Nephron progenitor cell (in vitro differentiated cells): ENCODE results near the gene DGKH.
A peak's percentile ranks its signal among the peaks of the same experiment; 100 is the strongest.

Experiments used
- DNase-seq: peaks from one replicate; pipeline ENCODE4 v3.0.0; 2021
- H3K27ac Mint-ChIP-seq: 2 replicates; pipeline ENCODE4 v1.8.0; 2021; ENCODE audit warnings: mild to moderate bottlenecking, moderate library complexity, mixed read lengths
- H3K27me3 Mint-ChIP-seq: 2 replicates; pipeline ENCODE4 v1.8.0; 2021; ENCODE audit warnings: mild to moderate bottlenecking, low read depth, mixed read lengths; ENCODE audit not compliant: poor library complexity
- H3K36me3 Mint-ChIP-seq: 2 replicates; pipeline ENCODE4 v1.8.0; 2021; ENCODE audit warnings: low read depth, mixed read lengths
- H3K4me1 Mint-ChIP-seq: 2 replicates; pipeline ENCODE4 v1.8.0; 2021; ENCODE audit warnings: mixed read lengths
- H3K4me3 Mint-ChIP-seq: 2 replicates; pipeline ENCODE4 v1.8.0; 2021; ENCODE audit warnings: mild to moderate bottlenecking, moderate library complexity, mixed read lengths
- H3K9me3 Mint-ChIP-seq: 2 replicates; pipeline ENCODE4 v1.8.0; 2021; ENCODE audit warnings: mild to moderate bottlenecking, moderate library complexity, mixed read lengths
- CTCF ChIP-seq: fragments of 200-600 bp; sonication (generic); IDR thresholded peaks from 2 replicates; pipeline ENCODE4 v1.5.0; 2021; ENCODE audit warnings: antibody characterized with exemption

Gene DGKH

GRCh38 chr13:42038661-42039456, 9.6 kb upstream of the DGKH start:
- no peak overlapping the region for H3K27ac Mint-ChIP-seq
- H3K9me3 Mint-ChIP-seq = peaks cover 34% of the 10 kb centered on the region
- H3K27me3 Mint-ChIP-seq = peaks cover 27% of the 10 kb centered on the region
- TF ChIP-seq CTCF = no peak
- DNase-seq = no peak
- no peaks in the 10 kb centered on the region for H3K36me3 Mint-ChIP-seq
- H3K4me3 Mint-ChIP-seq = peak overlapping the region; percentile 90
- H3K4me1 Mint-ChIP-seq = peaks cover 32% of the 10 kb centered on the region

GRCh38 chr13:42039457-42039945, 8.9 kb upstream of the DGKH start:
- peaks cover 32% of the 10 kb centered on the region for H3K4me1 Mint-ChIP-seq
- DNase-seq = no peak
- no peaks in the 10 kb centered on the region for H3K36me3 Mint-ChIP-seq
- peaks cover 31% of the 10 kb centered on the region for H3K9me3 Mint-ChIP-seq
- peak overlapping the region; percentile 90 for H3K4me3 Mint-ChIP-seq
- H3K27me3 Mint-ChIP-seq = peaks cover 33% of the 10 kb centered on the region
- H3K27ac Mint-ChIP-seq = peak overlapping the region; percentile 67
- no peak for TF ChIP-seq CTCF

- peaks cover 32% of the 10 kb centered on the region for H3K4me1 Mint-ChIP-seq
- no peak for TF ChIP-seq CTCF
- H3K9me3 Mint-ChIP-seq = peaks cover 24% of the 10 kb centered on the region
- H3K4me3 Mint-ChIP-seq = peak overlapping the region; percentile 90
- H3K27me3 Mint-ChIP-seq = peaks cover 32% of the 10 kb centered on the region
- no peaks in the 10 kb centered on the region for H3K36me3 Mint-ChIP-seq
- H3K27ac Mint-ChIP-seq = peak overlapping the region; percentile 67
- DNase-seq = peak; percentile 88
Observed at GRCh38 chr13:42039946-42040729, 8.3 kb upstream of the DGKH start.

GRCh38 chr13:42040730-42041010, 7.8 kb upstream of the DGKH start:
- H3K4me1 Mint-ChIP-seq = peaks cover 32% of the 10 kb centered on the region
- no peaks in the 10 kb centered on the region for H3K36me3 Mint-ChIP-seq
- TF ChIP-seq CTCF = no peak
- H3K4me3 Mint-ChIP-seq = peak overlapping the region; percentile 73
- no peak overlapping the region for H3K27ac Mint-ChIP-seq
- no peak for DNase-seq
- H3K9me3 Mint-ChIP-seq = peaks cover 19% of the 10 kb centered on the region
- peaks cover 35% of the 10 kb centered on the region for H3K27me3 Mint-ChIP-seq

- peaks cover 39% of the 10 kb centered on the region for H3K27me3 Mint-ChIP-seq
- no peak for TF ChIP-seq CTCF
Observed at GRCh38 chr13:42041011-42041683, 7.3 kb upstream of the DGKH start.

More at GRCh38 chr13:42041011-42041683, 7.3 kb upstream of the DGKH start:
- Mint-ChIP-seq H3K4me1 (peaks cover 36% of the 10 kb centered on the region), H3K27ac (peak overlapping the region; percentile 92), H3K9me3 (peaks cover 14% of the 10 kb centered on the region), H3K36me3 (no peaks in the 10 kb centered on the region), H3K4me3 (peak overlapping the region; percentile 95)
- peak; percentile 58 for DNase-seq
